ENCODE data around the gene ZNF45. TPM values are rescaled to one million over a fixed set of nuclear protein-coding genes. Genes with fewer than 3 reads are reported as not detected.
"Not testable (repeated sequence)": the region's sequence is repeated elsewhere in the genome, so short reads cannot be mapped to it uniquely, and the experiment has no call there.

The ZNF45 gene
- total RNA-seq, 2 experiments from 2014 or later, result 4.0 to 4.6 TPM

GRCh38 chr19:43883864-43884263 lies 51.2 kb downstream of the ZNF45 start, which contains the start of gene ZNF404:
Gene ZNF404, minus strand, starts transcription at chr19:43883964.
- H3K36me3 Mint-ChIP-seq (ENCODE audit: low read depth), result peaks cover 88% of the 10 kb centered on the region
- H3K4me1 Mint-ChIP-seq (ENCODE audit: low read depth), result no peaks in the 10 kb centered on the region
- no peak within 1 kb of the TSS for H3K27ac Mint-ChIP-seq
- no peak for TF ChIP-seq CTCF (IDR thresholded peaks at IDR 0.05)
- Histone ChIP-seq H3K9me3 (ENCODE audit: control insufficient read depth in 1 of 2, insufficient read depth in 1 of 2, low read length in 2 of 2) (peaks cover 33 to 75% of the 10 kb centered on the region in 2 experiments), H3K4me3 (ENCODE audit: low read length) (no peak within 1 kb of the TSS), H3K27ac (ENCODE audit: low read depth in 1 of 2, low read length in 2 of 2) (no peak within 1 kb of the TSS), H3K27me3 (ENCODE audit: control insufficient read depth in 1 of 2, insufficient read depth in 2 of 2, low read length in 2 of 2) (no peaks in the 10 kb centered on the region), H3K36me3 (ENCODE audit: insufficient read depth, low read length) (no peaks in the 10 kb centered on the region), H3K4me1 (ENCODE audit: insufficient read depth, low read length) (no peaks in the 10 kb centered on the region)
- ATAC-seq (ENCODE audit: poor library complexity), result no peak
- no peak for DNase-seq
- no peak within 1 kb of the TSS for H3K4me3 Mint-ChIP-seq
- H3K9me3 Mint-ChIP-seq, result peaks cover 33% of the 10 kb centered on the region
- intact Hi-C loops (cut with DNase I, micrococcal nuclease), result no loop called here
- ChIA-PET POLR2A (no interaction called here), CTCF (no interaction called here)
- no peaks in the 10 kb centered on the region for H3K27me3 Mint-ChIP-seq

- Histone ChIP-seq H3K4me1 (ENCODE audit: insufficient read depth, low read length) (no peaks in the 10 kb centered on the region), H3K9me3 (ENCODE audit: control insufficient read depth in 1 of 2, insufficient read depth in 1 of 2, low read length in 2 of 2) (peaks cover 20 to 79% of the 10 kb centered on the region in 2 experiments), H3K27me3 (ENCODE audit: control insufficient read depth in 1 of 2, insufficient read depth in 2 of 2, low read length in 2 of 2) (no peaks in the 10 kb centered on the region), H3K27ac (ENCODE audit: low read depth in 1 of 2, low read length in 2 of 2) (no peak overlapping the region), H3K36me3 (ENCODE audit: insufficient read depth, low read length) (no peaks in the 10 kb centered on the region), H3K4me3 (ENCODE audit: low read length) (no peak overlapping the region)
- TF ChIP-seq CTCF (IDR thresholded peaks at IDR 0.05), result no peak
- ATAC-seq (ENCODE audit: poor library complexity), result no peak
- intact Hi-C loops (cut with DNase I, micrococcal nuclease), result no loop called here
- Mint-ChIP-seq H3K4me1 (ENCODE audit: low read depth) (no peaks in the 10 kb centered on the region), H3K27me3 (no peaks in the 10 kb centered on the region), H3K36me3 (ENCODE audit: low read depth) (peaks cover 87% of the 10 kb centered on the region), H3K9me3 (peaks cover 28% of the 10 kb centered on the region), H3K4me3 (no peak overlapping the region), H3K27ac (no peak overlapping the region)
- DNase-seq, result no peak
- POLR2A ChIA-PET, result no interaction called here
- CTCF ChIA-PET, result no interaction called here
Observed at GRCh38 chr19:43880483-43880882, 54.6 kb downstream of the ZNF45 start.

GRCh38 chr19:43872547-43873336 lies 62.3 kb downstream of the ZNF45 start:
- DNase-seq (no peak), ATAC-seq (ENCODE audit: poor library complexity) (no peak)
- Mint-ChIP-seq H3K27ac (no peak overlapping the region), H3K27me3 (no peaks in the 10 kb centered on the region), H3K36me3 (ENCODE audit: low read depth) (peaks cover 59% of the 10 kb centered on the region), H3K4me3 (no peak overlapping the region), H3K9me3 (peaks cover 25% of the 10 kb centered on the region), H3K4me1 (ENCODE audit: low read depth) (no peaks in the 10 kb centered on the region)
- TF ChIP-seq CTCF (IDR thresholded peaks at IDR 0.05), result no peak
- no peaks in the 10 kb centered on the region for H3K4me1 ChIP-seq (ENCODE audit: insufficient read depth, low read length)
- no peak overlapping the region for H3K4me3 ChIP-seq (ENCODE audit: low read length)
- no peak overlapping the region for H3K27ac ChIP-seq (ENCODE audit: low read depth in 1 of 2, low read length in 2 of 2)
- peaks cover 15 to 91% of the 10 kb centered on the region in 2 experiments for H3K9me3 ChIP-seq (ENCODE audit: control insufficient read depth in 1 of 2, insufficient read depth in 1 of 2, low read length in 2 of 2)
- no peaks in the 10 kb centered on the region for H3K27me3 ChIP-seq (ENCODE audit: control insufficient read depth in 1 of 2, insufficient read depth in 2 of 2, low read length in 2 of 2)
- intact Hi-C loops (cut with DNase I, micrococcal nuclease), result no loop called here
- ChIA-PET POLR2A (no interaction called here), CTCF (no interaction called here)
- no peaks in the 10 kb centered on the region for H3K36me3 ChIP-seq (ENCODE audit: insufficient read depth, low read length)

GRCh38 chr19:43866923-43867322 lies 68.2 kb downstream of the ZNF45 start:
- H3K4me3 Mint-ChIP-seq; ATAC-seq (ENCODE audit: poor library complexity); H3K27ac ChIP-seq (ENCODE audit: low read depth in 1 of 2, low read length in 2 of 2); H3K4me1 ChIP-seq (ENCODE audit: insufficient read depth, low read length); H3K4me3 ChIP-seq (ENCODE audit: low read length); CTCF ChIA-PET; DNase-seq; H3K27me3 Mint-ChIP-seq; H3K27ac Mint-ChIP-seq; H3K27me3 ChIP-seq (ENCODE audit: control insufficient read depth in 1 of 2, insufficient read depth in 2 of 2, low read length in 2 of 2); intact Hi-C loops (cut with DNase I, micrococcal nuclease); H3K36me3 ChIP-seq (ENCODE audit: insufficient read depth, low read length); POLR2A ChIA-PET; H3K4me1 Mint-ChIP-seq (ENCODE audit: low read depth): not testable (repeated sequence)
- peaks cover 18% of the 10 kb centered on the region for H3K9me3 Mint-ChIP-seq
- peaks cover 27 to 71% of the 10 kb centered on the region in 2 experiments for H3K9me3 ChIP-seq (ENCODE audit: control insufficient read depth in 1 of 2, insufficient read depth in 1 of 2, low read length in 2 of 2)
- peaks cover 29% of the 10 kb centered on the region for H3K36me3 Mint-ChIP-seq (ENCODE audit: low read depth)
